Loucy (cell line): ENCODE measurements around the gene RAPGEF2.

Experiments used
- H2AFZ ChIP-seq: fragments of 200-600 bp; sonication (generic); 2 replicates; pipeline ENCODE4 v1.6.0; 2016; ENCODE audit warnings: antibody characterized with exemption, mild to moderate bottlenecking, low read length, moderate library complexity
- H3F3A ChIP-seq: fragments of 200-600 bp; 2 replicates; pipeline ENCODE4 v1.6.0; 2016; ENCODE audit warnings: antibody characterized with exemption, low read depth, mild to moderate bottlenecking
- H3K27me3 ChIP-seq: fragments of 200-600 bp; sonication (generic); 2 replicates; pipeline ENCODE4 v1.6.1; 2014; ENCODE audit warnings: low read length, mild to moderate bottlenecking; ENCODE audit not compliant: insufficient read depth, poor library complexity, severe bottlenecking
- H3K36me3 ChIP-seq: fragments of 200-600 bp; sonication (generic); 2 replicates; pipeline ENCODE4 v1.6.1; 2016; ENCODE audit warnings: low read length; ENCODE audit not compliant: insufficient read depth
- H3K4me1 ChIP-seq: fragments of 200-600 bp; sonication (generic); 2 replicates; pipeline ENCODE4 v1.5.1; 2014; ENCODE audit warnings: low read length, mild to moderate bottlenecking; ENCODE audit not compliant: insufficient read depth, poor library complexity, severe bottlenecking
- H3K4me2 ChIP-seq: fragments of 200-600 bp; sonication (generic); 2 replicates; pipeline ENCODE4 v1.6.0; 2014; ENCODE audit warnings: antibody characterized with exemption, low read length, low read depth, mild to moderate bottlenecking; ENCODE audit not compliant: poor library complexity, severe bottlenecking
- H3K4me3 ChIP-seq: fragments of 200-600 bp; sonication (generic); 2 replicates; pipeline ENCODE4 v1.5.1; 2014; ENCODE audit warnings: low read length, mild to moderate bottlenecking, mixed read lengths; ENCODE audit not compliant: poor library complexity, severe bottlenecking
- H3K79me2 ChIP-seq: fragments of 200-600 bp; sonication (generic); 2 replicates; pipeline ENCODE4 v1.6.1; 2014; ENCODE audit warnings: low read length; ENCODE audit not compliant: insufficient read depth
- H3K9ac ChIP-seq: fragments of 200-600 bp; sonication (generic); 2 replicates; pipeline ENCODE4 v1.6.0; 2014; ENCODE audit warnings: mild to moderate bottlenecking, low read depth, low read length, moderate library complexity; ENCODE audit not compliant: poor library complexity, severe bottlenecking
- H3K9me2 ChIP-seq: fragments of 200-600 bp; sonication (generic); replicated peaks from 2 replicates; pipeline ENCODE4 v1.6.1; 2016; ENCODE audit warnings: low read depth, low read length, mixed read lengths
- H3K9me3 ChIP-seq: fragments of 200-600 bp; sonication (generic); 2 replicates; pipeline ENCODE4 v1.6.1; 2014; ENCODE audit warnings: mild to moderate bottlenecking, antibody characterized with exemption, low read length, low read depth; ENCODE audit not compliant: insufficient read depth
- H4K20me1 ChIP-seq: fragments of 200-600 bp; sonication (generic); 2 replicates; pipeline ENCODE4 v1.6.0; 2014; ENCODE audit warnings: antibody characterized with exemption, low read length, mild to moderate bottlenecking; ENCODE audit not compliant: insufficient read depth, poor library complexity, severe bottlenecking
- EZH2phosphoT487 ChIP-seq: fragments of 200-600 bp; IDR thresholded peaks from 2 replicates; pipeline ENCODE4 v1.6.1; 2018; ENCODE audit warnings: antibody characterized with exemption, mild to moderate bottlenecking, moderate library complexity, borderline replicate concordance
- TF ChIP-seq, protein P1 (sequence below): fragments of 200-600 bp; sonication (generic); conservative IDR thresholded peaks from 2 replicates; pipeline ENCODE4 v1.5.1; 2014; ENCODE audit warnings: mild to moderate bottlenecking, antibody characterized with exemption, low read length

Gene RAPGEF2

DNA sequence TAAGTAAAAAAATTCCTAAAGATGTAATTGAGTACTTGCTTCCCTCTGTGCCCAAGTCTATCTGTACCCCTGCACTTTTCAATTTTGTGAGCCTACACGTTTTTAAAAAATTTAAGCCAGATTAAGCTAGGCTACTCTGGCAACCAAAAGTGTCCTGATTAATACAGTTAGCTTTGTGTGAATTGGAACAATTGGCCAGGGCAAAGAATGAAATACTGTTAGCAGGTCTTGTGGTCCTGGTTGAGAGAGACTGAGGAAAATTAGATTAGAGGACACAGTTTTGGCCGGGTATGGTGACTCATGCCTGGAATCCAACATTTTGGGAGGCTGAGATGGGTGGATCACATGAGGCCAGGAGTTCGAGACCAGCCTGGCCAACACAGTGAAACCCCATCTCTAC is 293.3 kb downstream of the RAPGEF2 start:
- Histone ChIP-seq H3K9me2 (no peaks in the 10 kb centered on the region), H3K79me2 (no peaks in the 10 kb centered on the region), H3K4me2 (no peak overlapping the region), H3K9ac (no peak overlapping the region), H3K4me3 (no peak overlapping the region), H3F3A (no peaks in the 10 kb centered on the region), H3K36me3 (no peaks in the 10 kb centered on the region), H3K27me3 (no peaks in the 10 kb centered on the region), H3K4me1 (no peaks in the 10 kb centered on the region), H4K20me1 (no peaks in the 10 kb centered on the region), H2AFZ (no peak overlapping the region), H3K9me3 (no peaks in the 10 kb centered on the region)
- TF ChIP-seq EZH2phosphoT487 = no peak
- TF ChIP-seq, protein P1, sequence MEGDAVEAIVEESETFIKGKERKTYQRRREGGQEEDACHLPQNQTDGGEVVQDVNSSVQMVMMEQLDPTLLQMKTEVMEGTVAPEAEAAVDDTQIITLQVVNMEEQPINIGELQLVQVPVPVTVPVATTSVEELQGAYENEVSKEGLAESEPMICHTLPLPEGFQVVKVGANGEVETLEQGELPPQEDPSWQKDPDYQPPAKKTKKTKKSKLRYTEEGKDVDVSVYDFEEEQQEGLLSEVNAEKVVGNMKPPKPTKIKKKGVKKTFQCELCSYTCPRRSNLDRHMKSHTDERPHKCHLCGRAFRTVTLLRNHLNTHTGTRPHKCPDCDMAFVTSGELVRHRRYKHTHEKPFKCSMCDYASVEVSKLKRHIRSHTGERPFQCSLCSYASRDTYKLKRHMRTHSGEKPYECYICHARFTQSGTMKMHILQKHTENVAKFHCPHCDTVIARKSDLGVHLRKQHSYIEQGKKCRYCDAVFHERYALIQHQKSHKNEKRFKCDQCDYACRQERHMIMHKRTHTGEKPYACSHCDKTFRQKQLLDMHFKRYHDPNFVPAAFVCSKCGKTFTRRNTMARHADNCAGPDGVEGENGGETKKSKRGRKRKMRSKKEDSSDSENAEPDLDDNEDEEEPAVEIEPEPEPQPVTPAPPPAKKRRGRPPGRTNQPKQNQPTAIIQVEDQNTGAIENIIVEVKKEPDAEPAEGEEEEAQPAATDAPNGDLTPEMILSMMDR = no peak

DNA sequence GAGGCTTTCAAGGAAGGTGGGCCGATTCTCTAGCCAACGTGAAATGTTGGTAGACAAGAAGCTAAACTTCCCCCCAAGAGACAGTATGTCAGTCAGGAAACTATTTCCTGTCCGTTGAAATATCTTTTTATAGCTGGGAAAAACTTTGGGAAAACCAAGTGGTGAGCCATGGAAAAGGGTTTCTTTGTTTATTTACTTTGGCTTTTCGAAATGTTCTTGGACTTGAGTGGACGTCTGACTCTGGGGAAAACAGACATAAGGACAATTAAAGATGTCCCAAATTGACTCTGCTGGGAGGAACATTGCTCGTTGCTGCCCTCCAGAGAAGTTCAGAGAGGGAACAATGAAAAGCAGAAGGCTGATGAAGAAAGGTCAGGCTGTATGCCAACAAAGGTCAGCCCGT is 295.4 kb downstream of the RAPGEF2 start:
- TF ChIP-seq, protein P1 = no peak
- TF ChIP-seq EZH2phosphoT487 = no peak
- Histone ChIP-seq H2AFZ (no peak overlapping the region), H3F3A (no peaks in the 10 kb centered on the region), H4K20me1 (no peaks in the 10 kb centered on the region), H3K4me2 (no peak overlapping the region), H3K4me1 (no peaks in the 10 kb centered on the region), H3K9me2 (no peaks in the 10 kb centered on the region), H3K4me3 (no peak overlapping the region), H3K9ac (no peak overlapping the region), H3K79me2 (no peaks in the 10 kb centered on the region), H3K9me3 (no peaks in the 10 kb centered on the region), H3K27me3 (no peaks in the 10 kb centered on the region), H3K36me3 (no peaks in the 10 kb centered on the region)

DNA sequence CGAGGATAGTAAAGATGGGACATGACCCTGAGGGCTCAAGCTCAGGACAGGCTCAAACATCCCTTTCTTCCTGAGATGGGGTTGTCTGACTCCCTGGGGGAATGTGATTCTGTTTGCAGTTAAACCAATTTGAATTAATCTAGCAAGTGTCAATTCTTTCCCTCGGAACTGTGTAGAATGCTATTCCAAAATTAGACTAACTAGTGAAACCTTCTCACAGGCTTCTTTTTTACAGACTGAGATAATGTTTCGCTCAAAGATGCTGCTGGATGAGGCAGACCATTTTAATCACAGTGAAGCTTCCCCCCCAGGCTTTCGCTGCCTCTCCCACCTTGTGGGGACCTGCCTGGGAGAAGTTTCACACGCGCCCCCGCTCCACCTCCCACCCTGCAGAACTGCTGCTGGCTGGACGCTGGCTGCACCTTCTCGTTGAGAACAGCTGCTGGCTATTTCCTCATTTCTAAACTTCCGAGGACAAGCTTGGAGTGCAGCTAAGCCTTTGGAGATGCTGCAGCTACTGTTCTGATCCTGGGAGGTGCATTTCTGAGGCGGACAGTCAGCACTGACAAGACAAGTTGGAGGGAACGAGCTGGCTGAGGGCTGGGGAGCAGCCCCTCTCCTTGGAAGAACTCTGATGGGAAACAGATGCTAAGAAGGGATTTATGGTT is 297.8 kb downstream of the RAPGEF2 start:
- H3K36me3 ChIP-seq = no peaks in the 10 kb centered on the region
- no peak overlapping the region for H3K4me2 ChIP-seq
- H3K27me3 ChIP-seq = no peaks in the 10 kb centered on the region
- no peaks in the 10 kb centered on the region for H3K4me1 ChIP-seq
- no peak overlapping the region for H3K4me3 ChIP-seq
- TF ChIP-seq EZH2phosphoT487 = no peak
- TF ChIP-seq, protein P1 = no peak
- H3K9me3 ChIP-seq = no peaks in the 10 kb centered on the region
- no peak overlapping the region for H2AFZ ChIP-seq
- H3K79me2 ChIP-seq = no peaks in the 10 kb centered on the region
- H4K20me1 ChIP-seq = no peaks in the 10 kb centered on the region
- no peaks in the 10 kb centered on the region for H3F3A ChIP-seq
- no peak overlapping the region for H3K9ac ChIP-seq
- no peaks in the 10 kb centered on the region for H3K9me2 ChIP-seq
